GM12873 (cell line): ENCODE measurements around the gene PLEKHA1.

ENCODE experiments used
- CTCF ChIP-seq: IDR thresholded peaks from 2 replicates; pipeline ENCODE4 v1.5.1; 2012; ENCODE audit warnings: low read depth, mild to moderate bottlenecking, moderate library complexity, low read length, control low read depth; ENCODE audit not compliant: insufficient read depth; ENCODE audit errors: missing control alignments

Gene PLEKHA1

GRCh38 chr10:122458693-122459092 lies 84.2 kb downstream of the PLEKHA1 start:
- TF ChIP-seq CTCF = no peak

GRCh38 chr10:122459561-122460273 lies 85.2 kb downstream of the PLEKHA1 start:
- no peak for TF ChIP-seq CTCF

GRCh38 chr10:122460891-122461293 lies 86.4 kb downstream of the PLEKHA1 start:
- no peak for TF ChIP-seq CTCF

- no peak for TF ChIP-seq CTCF
These were observed 86.8 kb downstream of the PLEKHA1 start, which contains the start of gene HTRA1 for GRCh38 chr10:122461367-122461728. Gene HTRA1 (plus strand): TSS chr10:122461553. CDS start chr10:122461653, 100 bp downstream.

- no peak for TF ChIP-seq CTCF
These were observed 87.4 kb downstream of the PLEKHA1 start for GRCh38 chr10:122461729-122462532.

- no peak for TF ChIP-seq CTCF
These were observed 88.3 kb downstream of the PLEKHA1 start for GRCh38 chr10:122462533-122463465.
